HepG2 (cell line): ENCODE results near the gene SNX15. TPM values are rescaled to one million over a fixed set of nuclear protein-coding genes. Genes with fewer than 3 reads are reported as not detected.

Experiments used
- ARNT2 ChIP-seq: sonication (generic); formaldehyde crosslinking; IDR thresholded peaks from 2 replicates; pipeline ENCODE4 v1.8.0; 2022; ENCODE audit warnings: mild to moderate bottlenecking, low read depth, missing genetic modification reagents, moderate library complexity
- FLYWCH1 ChIP-seq: sonication (generic); formaldehyde crosslinking; IDR thresholded peaks from 2 replicates; pipeline ENCODE4 v1.8.1; 2023; ENCODE audit warnings: mild to moderate bottlenecking, missing genetic modification reagents
- KIAA2018 ChIP-seq: sonication (generic); formaldehyde crosslinking; IDR thresholded peaks from 2 replicates; pipeline ENCODE4 v1.5.0; 2020; ENCODE audit warnings: mild to moderate bottlenecking, missing genetic modification reagents, borderline replicate concordance
- LCORL ChIP-seq, 2 experiments: fragments of 450-650 bp in 1 of 2; sonication (generic) in 1 of 2; formaldehyde crosslinking in 1 of 2; IDR thresholded peaks; 2 replicates each; pipeline versions ENCODE4 v1.5.0 to v1.6.1; 2017 to 2020; ENCODE audit warnings: antibody characterized with exemption in 1 of 2, missing genetic modification reagents in 1 of 2
- RBM22 ChIP-seq: fragments of 200-400 bp; formaldehyde crosslinking; optimal IDR thresholded peaks from 2 replicates; pipeline ENCODE3; 2017; ENCODE audit warnings: mild to moderate bottlenecking, low read length, moderate library complexity
- RFXANK ChIP-seq: IDR thresholded peaks from 2 replicates; pipeline ENCODE4 v1.6.1; 2016
- SIX1 ChIP-seq: sonication (generic); formaldehyde crosslinking; IDR thresholded peaks from 2 replicates; pipeline ENCODE4 v1.4.0; 2020; ENCODE audit warnings: missing genetic modification reagents, borderline replicate concordance
- SMC3 ChIP-seq: IDR thresholded peaks from 2 replicates; pipeline ENCODE4 v1.6.1; 2011; ENCODE audit warnings: low read length, improper control_type of control experiment
- SRSF9 ChIP-seq: fragments of 200-400 bp; formaldehyde crosslinking; IDR thresholded peaks from 2 replicates; pipeline ENCODE4 v1.6.1; 2018; ENCODE audit warnings: borderline replicate concordance, mild to moderate bottlenecking, low read depth, low read length; ENCODE audit not compliant: insufficient read depth, poor library complexity, severe bottlenecking
- TCF7 ChIP-seq: sonication (generic); IDR thresholded peaks from 2 replicates; pipeline ENCODE4 v1.6.1; 2016; ENCODE audit warnings: antibody characterized with exemption, low read depth
- TERF1 ChIP-seq: sonication (generic); formaldehyde crosslinking; IDR thresholded peaks from 2 replicates; pipeline ENCODE4 v1.8.0; 2022; ENCODE audit warnings: mild to moderate bottlenecking, missing genetic modification reagents, moderate library complexity
- TP53 ChIP-seq: sonication (generic); formaldehyde crosslinking; conservative IDR thresholded peaks from 2 replicates; pipeline ENCODE4 v1.4.0; 2020; ENCODE audit warnings: missing genetic modification reagents
- ZGPAT ChIP-seq: IDR thresholded peaks from 2 replicates; pipeline ENCODE4 v1.6.1; 2016; ENCODE audit warnings: mild to moderate bottlenecking
- ZNF660 ChIP-seq: sonication (generic); formaldehyde crosslinking; IDR thresholded peaks from 2 replicates; pipeline ENCODE4 v1.5.1; 2020; ENCODE audit warnings: mild to moderate bottlenecking, low read depth, missing genetic modification reagents, borderline replicate concordance
- ZNF891 ChIP-seq: sonication (generic); formaldehyde crosslinking; IDR thresholded peaks from 2 replicates; pipeline ENCODE4 v1.5.0; 2020; ENCODE audit warnings: mild to moderate bottlenecking, missing genetic modification reagents
- polyA plus RNA-seq, 8 experiments: library from polyadenylated mRNA; depleted of rRNA in 3 of 8; stranded (reverse) in 7 of 8; unstranded in 1 of 8; fragments of >200 nt; fragmentation: Illumina TruSeq in 4 of 8; extraction: Trizol in 4 of 8; gene quantifications; 2 replicates each; pipeline versions ENCODE4 v1.2.1 to v1.2.3, GENCODE V29; 2011 to 2016; ENCODE audit warnings: low read depth in 4 of 8, missing spikeins in 1 of 8, mixed read lengths in 1 of 8; ENCODE audit not compliant: insufficient read depth in 1 of 8
- total RNA-seq, 5 experiments: library from RNA; depleted of rRNA; stranded (reverse); fragments of >200 nt; fragmentation: Illumina TruSeq; extraction: Trizol; gene quantifications; 2 replicates each; pipeline ENCODE4 v1.2.3, GENCODE V29; 2016; ENCODE audit warnings: low read depth in 1 of 5

SNX15 gene
- total and polyA plus RNA-seq, 2 of the 13 experiments (the other 11 are each of a cell fraction or from before 2014, with no cell fraction given): 19.1 to 22.6 TPM

- 0 out of 2 replicates have a peak, but pooled peaks have one; percentile 35 for TF ChIP-seq ZNF660 (CRISPR knock-in tag)
- no peak for TF ChIP-seq SRSF9
- TF ChIP-seq TCF7: no peak
- no peak for TF ChIP-seq RBM22
- TF ChIP-seq ARNT2 (CRISPR knock-in tag): peak; percentile 95
- no peak for TF ChIP-seq SIX1
- TF ChIP-seq LCORL (IDR thresholded peaks at IDR 0.05): no peak
- peak; percentile 14; the same call in 1 of the 2 replicates for TF ChIP-seq LCORL (CRISPR knock-in tag; IDR thresholded peaks at IDR 0.05)
- TF ChIP-seq FLYWCH1 (CRISPR knock-in tag): no peak
- peak; percentile 1; the same call in 1 of the 2 replicates for TF ChIP-seq ZNF891 (CRISPR knock-in tag)
- TF ChIP-seq SMC3: no peak
- TF ChIP-seq TERF1 (CRISPR knock-in tag): no peak
- TF ChIP-seq ZGPAT: peak; percentile 95
- no peak for TF ChIP-seq KIAA2018 (CRISPR knock-in tag)
- no peak for TF ChIP-seq RFXANK (CRISPR knock-in tag)
- TF ChIP-seq TP53 (CRISPR knock-in tag): no peak
Observed at GRCh38 chr11:65083834-65084597, 56.8 kb downstream of the SNX15 start, which contains the start of the genes CDCA5 and ZFPL1 (continued).
